K562 (cell line): ENCODE data around the gene TMEFF1.

Source experiments
- CBX5 ChIP-seq: IDR thresholded peaks from 2 replicates; pipeline ENCODE4 v1.6.1; 2014; ENCODE audit warnings: low read depth, borderline replicate concordance
- CBX8 ChIP-seq: fragments of 200-600 bp; sonication (generic); IDR thresholded peaks from 2 replicates; pipeline ENCODE4 v1.6.1; 2012; ENCODE audit warnings: borderline replicate concordance, mixed run types, low read depth, mild to moderate bottlenecking, moderate library complexity, mixed read lengths, low read length, control low read depth, inconsistent platforms; ENCODE audit not compliant: poor library complexity, severe bottlenecking; ENCODE audit errors: extremely low read depth
- ELF2 ChIP-seq: fragments of 250-450 bp; sonication (Bioruptor Pico); IDR thresholded peaks from 2 replicates; pipeline ENCODE4 v1.5.0; 2021; ENCODE audit warnings: mild to moderate bottlenecking
- HNRNPL ChIP-seq: fragments of 200-400 bp; formaldehyde crosslinking; IDR thresholded peaks from 2 replicates; pipeline ENCODE4 v1.6.1; 2017; ENCODE audit warnings: low read depth, mild to moderate bottlenecking, low read length
- POLR2A ChIP-seq: fragments of 450-650 bp; conservative IDR thresholded peaks from 2 replicates; pipeline ENCODE4 v1.6.1; 2016
- RFX5 ChIP-seq: IDR thresholded peaks from 2 replicates; pipeline ENCODE4 v1.6.1; 2011; ENCODE audit warnings: low read depth, mild to moderate bottlenecking, improper control_type of control experiment, low read length
- RFX7 ChIP-seq: fragments of 250-450 bp; sonication (Bioruptor Pico); IDR thresholded peaks from 2 replicates; pipeline ENCODE4 v1.5.1; 2021; ENCODE audit warnings: mild to moderate bottlenecking
- ZNF263 ChIP-seq: sonication (generic); formaldehyde crosslinking; IDR thresholded peaks from 2 replicates; pipeline ENCODE4 v1.8.0; 2022; ENCODE audit warnings: mild to moderate bottlenecking, missing genetic modification reagents, borderline replicate concordance
- TF ChIP-seq, protein P1 (sequence below): sonication (generic); formaldehyde crosslinking; IDR thresholded peaks from 2 replicates; pipeline ENCODE4 v1.8.0; 2022; ENCODE audit warnings: mild to moderate bottlenecking, missing genetic modification reagents, borderline replicate concordance
- TF ChIP-seq, protein P2 (sequence below): sonication (generic); formaldehyde crosslinking; IDR thresholded peaks from 2 replicates; pipeline ENCODE4 v1.8.0; 2022; ENCODE audit warnings: mild to moderate bottlenecking, missing genetic modification reagents
- TF ChIP-seq, protein P3 (sequence below): sonication (generic); formaldehyde crosslinking; IDR thresholded peaks from 2 replicates; pipeline ENCODE4 v1.8.1; 2022; ENCODE audit warnings: missing genetic modification reagents
- TF ChIP-seq, protein P4 (sequence below), 3 experiments: IDR thresholded peaks in 2 of 3; conservative IDR thresholded peaks in 1 of 3; 2 replicates each; pipeline ENCODE4 v1.5.1; 2011 to 2012; ENCODE audit warnings: low read length in 3 of 3, mild to moderate bottlenecking in 3 of 3, control low read depth in 2 of 3, improper control_type of control experiment in 1 of 3, inconsistent platforms in 1 of 3, low read depth in 1 of 3, mixed read lengths in 1 of 3, moderate library complexity in 1 of 3; ENCODE audit not compliant: insufficient read depth in 2 of 3
- TF ChIP-seq, protein P5 (sequence below): sonication (generic); formaldehyde crosslinking; IDR thresholded peaks from 2 replicates; pipeline ENCODE4 v1.5.0; 2020; ENCODE audit warnings: missing genetic modification reagents

DNA sequence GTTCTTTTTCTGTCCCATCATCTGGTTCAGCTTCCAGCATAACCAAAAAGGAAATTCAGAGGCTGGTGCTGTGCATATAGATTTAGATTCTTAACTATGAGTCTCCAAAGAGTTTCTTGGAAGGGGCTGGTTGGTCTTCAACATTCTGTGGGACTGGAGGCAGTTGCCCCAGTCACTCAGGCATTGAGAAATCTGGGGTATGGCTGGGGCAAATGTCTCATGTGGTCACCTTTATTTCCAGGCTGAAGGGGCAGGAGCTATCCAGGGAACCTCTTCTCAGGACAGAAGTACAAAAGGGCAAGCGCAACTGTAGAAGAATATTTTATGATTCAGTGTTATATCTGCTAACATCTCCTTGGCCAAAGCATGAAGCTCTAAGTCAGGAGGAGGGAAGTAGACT lies 15.4 kb upstream of the TMEFF1 start:
- TF ChIP-seq RFX7 (CRISPR knock-in tag), result no peak
- TF ChIP-seq, protein P1, sequence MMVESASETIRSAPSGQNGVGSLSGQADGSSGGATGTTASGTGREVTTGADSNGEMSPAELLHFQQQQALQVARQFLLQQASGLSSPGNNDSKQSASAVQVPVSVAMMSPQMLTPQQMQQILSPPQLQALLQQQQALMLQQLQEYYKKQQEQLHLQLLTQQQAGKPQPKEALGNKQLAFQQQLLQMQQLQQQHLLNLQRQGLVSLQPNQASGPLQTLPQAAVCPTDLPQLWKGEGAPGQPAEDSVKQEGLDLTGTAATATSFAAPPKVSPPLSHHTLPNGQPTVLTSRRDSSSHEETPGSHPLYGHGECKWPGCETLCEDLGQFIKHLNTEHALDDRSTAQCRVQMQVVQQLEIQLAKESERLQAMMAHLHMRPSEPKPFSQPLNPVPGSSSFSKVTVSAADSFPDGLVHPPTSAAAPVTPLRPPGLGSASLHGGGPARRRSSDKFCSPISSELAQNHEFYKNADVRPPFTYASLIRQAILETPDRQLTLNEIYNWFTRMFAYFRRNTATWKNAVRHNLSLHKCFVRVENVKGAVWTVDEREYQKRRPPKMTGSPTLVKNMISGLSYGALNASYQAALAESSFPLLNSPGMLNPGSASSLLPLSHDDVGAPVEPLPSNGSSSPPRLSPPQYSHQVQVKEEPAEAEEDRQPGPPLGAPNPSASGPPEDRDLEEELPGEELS, result no peak
- TF ChIP-seq HNRNPL, result no peak
- no peak for TF ChIP-seq ZNF263 (CRISPR knock-in tag)
- TF ChIP-seq, protein P2, sequence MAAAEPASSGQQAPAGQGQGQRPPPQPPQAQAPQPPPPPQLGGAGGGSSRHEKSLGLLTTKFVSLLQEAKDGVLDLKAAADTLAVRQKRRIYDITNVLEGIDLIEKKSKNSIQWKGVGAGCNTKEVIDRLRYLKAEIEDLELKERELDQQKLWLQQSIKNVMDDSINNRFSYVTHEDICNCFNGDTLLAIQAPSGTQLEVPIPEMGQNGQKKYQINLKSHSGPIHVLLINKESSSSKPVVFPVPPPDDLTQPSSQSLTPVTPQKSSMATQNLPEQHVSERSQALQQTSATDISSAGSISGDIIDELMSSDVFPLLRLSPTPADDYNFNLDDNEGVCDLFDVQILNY, result no peak
- no peak for TF ChIP-seq CBX8
- TF ChIP-seq CBX5, result no peak
- TF ChIP-seq, protein P3, sequence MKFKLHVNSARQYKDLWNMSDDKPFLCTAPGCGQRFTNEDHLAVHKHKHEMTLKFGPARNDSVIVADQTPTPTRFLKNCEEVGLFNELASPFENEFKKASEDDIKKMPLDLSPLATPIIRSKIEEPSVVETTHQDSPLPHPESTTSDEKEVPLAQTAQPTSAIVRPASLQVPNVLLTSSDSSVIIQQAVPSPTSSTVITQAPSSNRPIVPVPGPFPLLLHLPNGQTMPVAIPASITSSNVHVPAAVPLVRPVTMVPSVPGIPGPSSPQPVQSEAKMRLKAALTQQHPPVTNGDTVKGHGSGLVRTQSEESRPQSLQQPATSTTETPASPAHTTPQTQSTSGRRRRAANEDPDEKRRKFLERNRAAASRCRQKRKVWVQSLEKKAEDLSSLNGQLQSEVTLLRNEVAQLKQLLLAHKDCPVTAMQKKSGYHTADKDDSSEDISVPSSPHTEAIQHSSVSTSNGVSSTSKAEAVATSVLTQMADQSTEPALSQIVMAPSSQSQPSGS (CRISPR knock-in tag), result no peak
- TF ChIP-seq RFX5, result no peak
- TF ChIP-seq, protein P4, sequence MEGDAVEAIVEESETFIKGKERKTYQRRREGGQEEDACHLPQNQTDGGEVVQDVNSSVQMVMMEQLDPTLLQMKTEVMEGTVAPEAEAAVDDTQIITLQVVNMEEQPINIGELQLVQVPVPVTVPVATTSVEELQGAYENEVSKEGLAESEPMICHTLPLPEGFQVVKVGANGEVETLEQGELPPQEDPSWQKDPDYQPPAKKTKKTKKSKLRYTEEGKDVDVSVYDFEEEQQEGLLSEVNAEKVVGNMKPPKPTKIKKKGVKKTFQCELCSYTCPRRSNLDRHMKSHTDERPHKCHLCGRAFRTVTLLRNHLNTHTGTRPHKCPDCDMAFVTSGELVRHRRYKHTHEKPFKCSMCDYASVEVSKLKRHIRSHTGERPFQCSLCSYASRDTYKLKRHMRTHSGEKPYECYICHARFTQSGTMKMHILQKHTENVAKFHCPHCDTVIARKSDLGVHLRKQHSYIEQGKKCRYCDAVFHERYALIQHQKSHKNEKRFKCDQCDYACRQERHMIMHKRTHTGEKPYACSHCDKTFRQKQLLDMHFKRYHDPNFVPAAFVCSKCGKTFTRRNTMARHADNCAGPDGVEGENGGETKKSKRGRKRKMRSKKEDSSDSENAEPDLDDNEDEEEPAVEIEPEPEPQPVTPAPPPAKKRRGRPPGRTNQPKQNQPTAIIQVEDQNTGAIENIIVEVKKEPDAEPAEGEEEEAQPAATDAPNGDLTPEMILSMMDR (IDR thresholded peaks at IDR 0.05 in 2 of 3, conservative IDR thresholded peaks at IDR 0.05 in 1 of 3; ENCODE audit: insufficient read depth in 2 of 3, low read depth in 1 of 3, low read length in 3 of 3), result no peak
- TF ChIP-seq, protein P5, sequence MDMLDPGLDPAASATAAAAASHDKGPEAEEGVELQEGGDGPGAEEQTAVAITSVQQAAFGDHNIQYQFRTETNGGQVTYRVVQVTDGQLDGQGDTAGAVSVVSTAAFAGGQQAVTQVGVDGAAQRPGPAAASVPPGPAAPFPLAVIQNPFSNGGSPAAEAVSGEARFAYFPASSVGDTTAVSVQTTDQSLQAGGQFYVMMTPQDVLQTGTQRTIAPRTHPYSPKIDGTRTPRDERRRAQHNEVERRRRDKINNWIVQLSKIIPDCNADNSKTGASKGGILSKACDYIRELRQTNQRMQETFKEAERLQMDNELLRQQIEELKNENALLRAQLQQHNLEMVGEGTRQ (CRISPR knock-in tag), result no peak
- no peak for TF ChIP-seq ELF2 (CRISPR knock-in tag)
- TF ChIP-seq POLR2A, result no peak
